ENCODE data around the gene WDR5.

WDR5 gene

GRCh38 chr9:134159566-134160245 lies 23.8 kb downstream of the WDR5 start:
- DNase-seq: no peak

- DNase-seq: no peak
These were observed 25.8 kb downstream of the WDR5 start for GRCh38 chr9:134161647-134162046.

DNA sequence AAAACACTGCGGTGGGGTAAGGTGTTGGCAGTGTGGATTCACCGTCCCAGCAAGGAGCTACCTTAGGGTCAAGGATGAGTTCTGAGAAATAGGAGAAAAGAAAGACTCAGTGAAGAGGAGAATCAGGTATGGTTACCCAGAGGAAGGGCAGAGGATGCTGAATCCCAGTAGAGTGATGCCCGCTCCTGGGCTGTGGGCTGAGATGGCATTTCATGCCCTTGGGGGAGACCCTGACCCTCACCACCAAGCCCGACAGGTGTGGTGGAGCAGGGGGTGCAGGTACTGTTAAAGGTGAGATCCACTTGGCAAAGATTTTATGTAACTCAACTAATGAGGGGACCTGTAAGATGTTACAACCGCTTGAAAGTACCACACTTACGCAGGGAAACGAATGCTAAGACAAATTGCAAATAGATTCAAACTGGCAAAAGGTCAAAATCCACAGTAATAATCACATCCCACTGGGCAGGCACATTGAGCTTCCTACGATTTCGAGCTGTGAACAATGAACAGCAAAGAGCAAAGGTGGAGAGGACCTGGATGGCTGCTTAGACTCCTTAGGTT lies 26.4 kb downstream of the WDR5 start:
- DNase-seq: no peak

GRCh38 chr9:134162926-134163370 lies 27.1 kb downstream of the WDR5 start:
- DNase-seq: no peak

GRCh38 chr9:134163371-134164196 lies 27.7 kb downstream of the WDR5 start:
- no peak for DNase-seq

GRCh38 chr9:134164879-134165278 lies 29.0 kb downstream of the WDR5 start:
- DNase-seq: no peak

- no peak for DNase-seq
These were observed 29.8 kb downstream of the WDR5 start for GRCh38 chr9:134165357-134166315.

- DNase-seq: no peak
These were observed 30.5 kb downstream of the WDR5 start for GRCh38 chr9:134166374-134166773.

DNA sequence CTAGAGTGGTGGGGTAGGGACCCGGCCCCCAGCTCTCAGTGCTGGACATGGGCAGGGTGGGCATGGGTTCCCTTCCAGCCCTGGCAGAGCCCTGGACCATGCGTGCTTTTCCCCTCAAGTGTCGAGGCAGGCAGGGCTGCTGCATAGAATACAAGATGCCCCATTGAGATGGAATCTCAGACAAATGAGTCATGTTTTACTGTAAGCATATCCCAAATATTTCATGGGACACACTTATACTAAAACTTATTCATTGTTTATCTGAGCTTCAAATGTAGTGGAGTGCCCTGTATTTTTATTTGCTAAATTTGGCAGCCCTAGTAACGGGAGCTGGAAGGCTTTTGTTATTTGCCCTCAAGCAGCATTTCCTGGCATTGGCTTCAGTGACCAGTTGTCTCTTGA lies 31.6 kb downstream of the WDR5 start:
- DNase-seq: no peak

- DNase-seq: no peak
These were observed 33.1 kb downstream of the WDR5 start for GRCh38 chr9:134168757-134169550.

DNA sequence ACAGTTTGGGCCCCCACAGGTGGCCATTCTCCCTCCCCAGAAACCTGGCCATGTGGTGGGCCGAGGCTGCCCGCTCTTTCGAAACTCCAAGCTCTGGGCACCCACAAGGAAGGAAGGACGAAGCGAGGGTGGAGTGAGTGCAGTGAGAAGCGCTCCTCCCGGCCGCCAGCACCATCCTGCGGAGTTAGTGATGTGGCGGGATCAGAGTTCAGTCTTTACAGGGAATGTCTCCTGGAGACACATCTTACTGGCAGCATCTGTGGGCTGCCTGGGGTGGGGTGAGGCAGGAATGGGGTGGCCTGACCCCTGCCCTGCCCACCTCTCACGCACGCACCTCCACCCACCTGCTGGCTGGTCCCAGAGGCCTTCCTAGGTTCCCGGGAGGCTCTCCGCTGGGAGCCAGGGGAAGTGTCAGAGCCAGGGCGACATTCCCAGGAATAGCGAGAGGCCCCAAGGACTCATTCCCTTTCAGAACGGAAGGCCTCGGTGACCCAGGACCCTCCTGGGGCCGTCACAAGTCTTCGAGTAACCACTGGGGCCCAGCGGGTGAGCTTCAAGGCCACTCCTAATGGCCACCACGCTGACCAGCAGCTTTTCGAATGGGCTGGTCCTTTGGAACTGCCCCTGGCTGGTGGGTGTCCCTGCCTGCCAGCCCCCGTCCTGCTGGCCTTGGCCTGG lies 34.0 kb downstream of the WDR5 start:
- DNase-seq: no peak

DNA sequence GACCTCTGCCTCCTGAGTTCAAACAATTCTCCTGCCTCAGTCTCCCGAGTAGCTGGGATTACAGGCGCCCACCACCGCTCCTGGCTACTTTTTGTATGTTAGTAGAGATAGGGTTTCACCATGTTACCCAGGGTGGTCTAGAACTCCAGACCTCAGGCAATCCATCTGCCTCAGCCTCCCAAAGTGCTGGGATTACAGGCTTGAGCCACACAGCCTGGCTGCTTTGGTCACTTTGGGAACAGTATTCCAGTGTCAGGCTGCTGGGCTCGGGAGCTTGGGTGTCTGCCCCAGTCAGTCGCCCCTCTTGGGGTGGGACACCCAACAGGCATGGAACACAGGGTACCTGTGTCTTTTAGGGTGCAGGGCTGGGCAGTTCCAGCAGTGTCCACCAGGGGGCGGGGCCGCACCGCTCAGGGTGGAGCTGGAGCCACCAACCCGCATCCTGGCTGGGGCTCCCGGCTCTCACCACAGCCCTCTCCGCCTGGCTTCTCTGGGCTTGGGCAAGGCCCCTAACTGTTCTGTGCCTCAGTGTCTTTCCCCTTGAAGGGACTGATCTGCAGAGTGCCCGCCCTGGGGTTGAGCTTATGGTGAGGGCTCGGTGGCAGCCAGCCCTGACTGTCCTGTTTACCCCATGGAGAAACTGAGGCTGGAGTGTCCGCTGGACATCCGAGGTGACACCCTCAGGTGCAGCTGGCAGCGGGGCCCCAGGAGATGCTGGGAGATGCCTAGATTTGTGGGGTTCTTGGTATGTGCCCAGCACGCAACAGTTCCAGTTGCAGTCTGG lies 34.8 kb downstream of the WDR5 start:
- no peak for DNase-seq

GRCh38 chr9:134171316-134172197 lies 35.7 kb downstream of the WDR5 start:
- DNase-seq: no peak

- DNase-seq: no peak
These were observed 36.6 kb downstream of the WDR5 start for GRCh38 chr9:134172198-134173126.

DNA sequence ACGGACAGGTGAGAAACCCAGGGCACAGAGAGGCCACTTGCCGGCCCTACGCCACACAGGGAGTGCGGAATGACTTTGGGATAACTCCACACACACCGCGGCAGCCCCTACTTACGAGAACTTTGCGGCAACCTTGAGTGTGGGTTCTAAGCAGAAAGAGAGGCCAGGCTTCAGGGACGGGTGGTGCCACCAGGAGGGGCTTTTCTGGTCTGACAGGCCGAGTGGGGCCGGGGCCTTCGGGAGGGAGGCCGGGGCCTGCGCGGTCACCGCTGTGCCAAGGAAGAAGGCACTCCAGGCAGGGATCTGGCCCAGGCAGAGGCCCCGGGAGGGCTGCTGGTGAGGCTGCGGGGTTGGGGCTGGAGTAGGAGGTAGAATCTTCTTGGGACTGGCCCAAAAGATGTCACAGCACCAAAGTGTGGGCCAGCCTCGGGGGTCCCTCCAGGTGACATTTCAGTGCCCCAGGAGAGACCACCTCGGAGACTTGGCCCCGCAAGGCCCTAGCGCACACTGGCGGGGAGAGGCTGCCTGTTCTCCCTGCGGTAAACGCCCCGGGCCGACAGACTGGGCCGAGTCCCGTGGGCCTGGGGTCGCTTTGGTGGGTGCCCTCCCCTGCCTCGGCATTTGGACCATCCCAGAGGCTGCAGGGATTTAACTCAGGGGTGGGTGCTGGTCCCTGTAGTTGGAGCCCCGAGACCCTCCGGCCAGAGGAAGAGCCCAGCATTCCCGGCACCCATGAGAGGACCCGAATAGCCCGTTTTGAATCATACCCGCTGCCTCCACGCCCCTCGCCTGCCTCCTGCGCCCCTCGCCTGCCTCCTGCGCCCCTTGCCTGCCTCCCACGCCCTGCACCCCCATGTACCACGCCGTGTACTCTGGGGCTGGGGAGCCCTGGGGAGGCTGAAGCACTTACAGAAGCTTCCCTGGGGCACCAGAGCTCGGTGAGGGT lies 37.5 kb downstream of the WDR5 start:
- no peak for DNase-seq

DNA sequence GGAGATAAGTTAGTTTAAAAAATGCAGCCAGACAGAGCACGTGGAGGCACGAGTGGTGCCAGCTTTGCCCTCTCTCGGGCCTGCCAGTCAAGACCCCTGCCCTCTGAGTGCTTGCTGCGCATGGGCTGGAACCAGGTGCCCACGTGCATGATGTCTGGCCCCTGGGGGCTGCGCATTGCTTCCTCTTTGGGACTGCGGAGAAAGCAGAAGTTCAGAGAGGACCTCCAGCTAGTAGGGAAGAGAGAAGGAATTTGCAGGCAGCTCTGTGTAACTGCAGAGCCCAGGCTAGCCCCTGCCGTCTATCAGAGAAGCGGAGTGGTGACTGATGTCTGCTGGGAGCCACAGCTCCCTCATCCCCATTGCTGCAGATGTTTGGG lies 38.2 kb downstream of the WDR5 start:
- DNase-seq: no peak
